Measurements from ENCODE around the gene CDK19. TPM values are rescaled to one million over a fixed set of nuclear protein-coding genes. Genes with fewer than 3 reads are reported as not detected.

Gene CDK19
- polyA plus RNA-seq, 1 experiment: 21.4 TPM

GRCh38 chr6:110629153-110629552 is 186.1 kb downstream of the CDK19 start:
- Histone ChIP-seq H3K27ac (ENCODE audit: low read depth, low read length) (no peak overlapping the region), H3K9me3 (ENCODE audit: control insufficient read depth, insufficient read depth, low read length) (no peaks in the 10 kb centered on the region), H3K4me3 (ENCODE audit: low read depth, low read length) (no peak overlapping the region), H3K27me3 (ENCODE audit: control insufficient read depth, insufficient read depth, low read length) (no peaks in the 10 kb centered on the region)
- ChIA-PET POLR2A (interaction anchor here (1.2 kb wide), 1 partner anchor 246 kb away, joined by 3 read pairs; the partner anchor contains the start of gene AMD1), CTCF (interaction anchor here (1.4 kb wide), 1 partner anchor 10 kb away, joined by 3 read pairs; no protein-coding TSS in a partner anchor)
- TF ChIP-seq CTCF (IDR thresholded peaks at IDR 0.05; ENCODE audit: low read depth, low read length): no peak
- no peak for DNase-seq (ENCODE audit: low read depth, low spot score)

GRCh38 chr6:110628330-110628729 is 186.9 kb downstream of the CDK19 start:
- ChIA-PET CTCF (no interaction called here), POLR2A (interaction anchor here (1.2 kb wide), 1 partner anchor 246 kb away, joined by 3 read pairs; the partner anchor contains the start of gene AMD1)
- H3K27ac ChIP-seq (ENCODE audit: low read depth, low read length): no peak overlapping the region
- no peaks in the 10 kb centered on the region for H3K27me3 ChIP-seq (ENCODE audit: control insufficient read depth, insufficient read depth, low read length)
- no peak overlapping the region for H3K4me3 ChIP-seq (ENCODE audit: low read depth, low read length)
- TF ChIP-seq CTCF (IDR thresholded peaks at IDR 0.05; ENCODE audit: low read depth, low read length): no peak
- H3K9me3 ChIP-seq (ENCODE audit: control insufficient read depth, insufficient read depth, low read length): no peaks in the 10 kb centered on the region
- peak; percentile 62 for DNase-seq (ENCODE audit: low read depth, low spot score)

- Histone ChIP-seq H3K9me3 (ENCODE audit: control insufficient read depth, insufficient read depth, low read length) (no peaks in the 10 kb centered on the region), H3K27ac (ENCODE audit: low read depth, low read length) (no peak overlapping the region), H3K4me3 (ENCODE audit: low read depth, low read length) (no peak overlapping the region), H3K27me3 (ENCODE audit: control insufficient read depth, insufficient read depth, low read length) (no peaks in the 10 kb centered on the region)
- CTCF ChIA-PET: no interaction called here
- POLR2A ChIA-PET: no interaction called here
- no peak for DNase-seq (ENCODE audit: low read depth, low spot score)
- no peak for TF ChIP-seq CTCF (IDR thresholded peaks at IDR 0.05; ENCODE audit: low read depth, low read length)
These were observed 188.8 kb downstream of the CDK19 start for GRCh38 chr6:110626442-110626841.

GRCh38 chr6:110625883-110626282 is 189.4 kb downstream of the CDK19 start:
- Histone ChIP-seq H3K9me3 (ENCODE audit: control insufficient read depth, insufficient read depth, low read length) (no peaks in the 10 kb centered on the region), H3K27ac (ENCODE audit: low read depth, low read length) (no peak overlapping the region), H3K4me3 (ENCODE audit: low read depth, low read length) (no peak overlapping the region), H3K27me3 (ENCODE audit: control insufficient read depth, insufficient read depth, low read length) (no peaks in the 10 kb centered on the region)
- TF ChIP-seq CTCF (IDR thresholded peaks at IDR 0.05; ENCODE audit: low read depth, low read length): no peak
- DNase-seq (ENCODE audit: low read depth, low spot score): no peak
- ChIA-PET CTCF (no interaction called here), POLR2A (no interaction called here)

GRCh38 chr6:110622912-110623578 is 192.2 kb downstream of the CDK19 start:
- no peak for TF ChIP-seq CTCF (IDR thresholded peaks at IDR 0.05; ENCODE audit: low read depth, low read length)
- CTCF ChIA-PET: no interaction called here
- POLR2A ChIA-PET: no interaction called here
- DNase-seq (ENCODE audit: low read depth, low spot score): no peak
- Histone ChIP-seq H3K4me3 (ENCODE audit: low read depth, low read length) (no peak overlapping the region), H3K27ac (ENCODE audit: low read depth, low read length) (no peak overlapping the region), H3K27me3 (ENCODE audit: control insufficient read depth, insufficient read depth, low read length) (no peaks in the 10 kb centered on the region), H3K9me3 (ENCODE audit: control insufficient read depth, insufficient read depth, low read length) (no peaks in the 10 kb centered on the region)
